Activated B cell treated with CpG ODN at 0.5 μM for 24 hours (primary cell): ENCODE results near the gene HTR4. TPM values are rescaled to one million over a fixed set of nuclear protein-coding genes. Genes with fewer than 3 reads are reported as not detected.

Experiments used
- ATAC-seq: fragments of 200-7000 bp; cut with Tn5 transposase; one replicate; pipeline ENCODE4 v1.10.0; 2021; ENCODE audit warnings: low read depth, mild to moderate bottlenecking, moderate library complexity
- CTCF ChIA-PET: fragments of 350-600 bp; sonication (Branson Sonifier 250); formaldehyde crosslinking; loops from one replicate; lab custom pipeline; 2021; ENCODE audit warnings: antibody characterized with exemption; lab: Charles Lee
- POLR2A ChIA-PET: fragments of 350-600 bp; sonication (Branson Sonifier 250); formaldehyde crosslinking; loops from one replicate; lab custom pipeline; 2021; ENCODE audit warnings: antibody characterized with exemption; lab: Charles Lee
- DNase-seq: peaks from one replicate; pipeline ENCODE4 v3.0.0; 2022
- H3K27ac Mint-ChIP-seq: one replicate; pipeline ENCODE4 v1.8.0; 2020; ENCODE audit warnings: mixed read lengths
- H3K27me3 Mint-ChIP-seq: one replicate; pipeline ENCODE4 v1.8.0; 2021; ENCODE audit warnings: mixed read lengths
- H3K36me3 Mint-ChIP-seq: one replicate; pipeline ENCODE4 v1.8.0; 2021; ENCODE audit warnings: low read depth, mixed read lengths
- H3K4me1 Mint-ChIP-seq: one replicate; pipeline ENCODE4 v1.8.0; 2021; ENCODE audit warnings: mixed read lengths
- H3K4me3 Mint-ChIP-seq: one replicate; pipeline ENCODE4 v1.8.0; 2020; ENCODE audit warnings: mild to moderate bottlenecking, mixed read lengths
- H3K9me3 Mint-ChIP-seq: one replicate; pipeline ENCODE4 v1.8.0; 2020; ENCODE audit warnings: mixed read lengths
- intact Hi-C: fragments of 100-400 bp; cut with micrococcal nuclease; formaldehyde crosslinking; loops from one replicate; pipeline ENCODE4 v1.15.1; 2024
- total RNA-seq: library from RNA; stranded (reverse); gene quantifications from 2 replicates; pipeline ENCODE4 v1.2.3, GENCODE V29; 2022
- TF ChIP-seq, protein P1 (sequence below): fragments of 200-600 bp; IDR thresholded peaks from one replicate; pipeline ENCODE4 v1.8.0; 2022; ENCODE audit warnings: antibody characterized with exemption, mild to moderate bottlenecking

HTR4 gene
- total RNA-seq, 1 donor from 2014 or later = not detected

- Mint-ChIP-seq H3K27ac (no peak overlapping the region), H3K4me1 (no peaks in the 10 kb centered on the region), H3K36me3 (no peaks in the 10 kb centered on the region), H3K27me3 (peaks cover 24% of the 10 kb centered on the region), H3K4me3 (no peak overlapping the region), H3K9me3 (peaks cover 11% of the 10 kb centered on the region)
- DNase-seq = no peak
- ChIA-PET CTCF (no interaction called here), POLR2A (no interaction called here)
- TF ChIP-seq, protein P1, sequence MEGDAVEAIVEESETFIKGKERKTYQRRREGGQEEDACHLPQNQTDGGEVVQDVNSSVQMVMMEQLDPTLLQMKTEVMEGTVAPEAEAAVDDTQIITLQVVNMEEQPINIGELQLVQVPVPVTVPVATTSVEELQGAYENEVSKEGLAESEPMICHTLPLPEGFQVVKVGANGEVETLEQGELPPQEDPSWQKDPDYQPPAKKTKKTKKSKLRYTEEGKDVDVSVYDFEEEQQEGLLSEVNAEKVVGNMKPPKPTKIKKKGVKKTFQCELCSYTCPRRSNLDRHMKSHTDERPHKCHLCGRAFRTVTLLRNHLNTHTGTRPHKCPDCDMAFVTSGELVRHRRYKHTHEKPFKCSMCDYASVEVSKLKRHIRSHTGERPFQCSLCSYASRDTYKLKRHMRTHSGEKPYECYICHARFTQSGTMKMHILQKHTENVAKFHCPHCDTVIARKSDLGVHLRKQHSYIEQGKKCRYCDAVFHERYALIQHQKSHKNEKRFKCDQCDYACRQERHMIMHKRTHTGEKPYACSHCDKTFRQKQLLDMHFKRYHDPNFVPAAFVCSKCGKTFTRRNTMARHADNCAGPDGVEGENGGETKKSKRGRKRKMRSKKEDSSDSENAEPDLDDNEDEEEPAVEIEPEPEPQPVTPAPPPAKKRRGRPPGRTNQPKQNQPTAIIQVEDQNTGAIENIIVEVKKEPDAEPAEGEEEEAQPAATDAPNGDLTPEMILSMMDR = no peak
- no peak for ATAC-seq
- intact Hi-C loops = no loop called here
Observed at GRCh38 chr5:148687427-148687826, 33.1 kb upstream of the HTR4 start.

DNA sequence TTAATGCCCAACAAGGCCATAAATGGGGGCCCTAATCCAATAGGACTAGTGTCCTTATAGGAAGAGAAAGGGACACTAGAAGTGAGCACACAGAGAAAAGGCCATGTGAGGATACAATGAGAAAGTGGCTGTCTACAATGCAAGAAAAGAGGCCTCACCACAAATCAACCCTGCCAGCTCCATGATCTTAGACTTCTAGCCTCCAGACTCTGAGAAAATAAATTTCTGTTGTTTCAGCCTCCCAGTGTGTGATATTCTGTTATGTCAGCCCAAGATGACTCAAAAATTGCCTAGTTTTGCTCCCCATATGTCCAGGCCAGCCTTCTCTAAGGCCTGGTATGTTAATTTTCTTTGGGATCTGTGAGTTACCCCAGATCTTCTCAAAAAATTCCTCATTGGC lies 32.3 kb upstream of the HTR4 start:
- TF ChIP-seq, protein P1 = no peak
- no peaks in the 10 kb centered on the region for H3K4me1 Mint-ChIP-seq
- H3K9me3 Mint-ChIP-seq = peaks cover 11% of the 10 kb centered on the region
- no peak overlapping the region for H3K27ac Mint-ChIP-seq
- no peak for ATAC-seq
- no peak overlapping the region for H3K4me3 Mint-ChIP-seq
- CTCF ChIA-PET = no interaction called here
- intact Hi-C loops = no loop called here
- POLR2A ChIA-PET = no interaction called here
- DNase-seq = no peak
- H3K36me3 Mint-ChIP-seq = no peaks in the 10 kb centered on the region
- H3K27me3 Mint-ChIP-seq = peaks cover 24% of the 10 kb centered on the region

GRCh38 chr5:148685520-148686134 lies 31.3 kb upstream of the HTR4 start:
- ATAC-seq = no peak
- peaks cover 19% of the 10 kb centered on the region for H3K27me3 Mint-ChIP-seq
- H3K4me1 Mint-ChIP-seq = no peaks in the 10 kb centered on the region
- intact Hi-C loops = no loop called here
- no peak overlapping the region for H3K27ac Mint-ChIP-seq
- CTCF ChIA-PET = no interaction called here
- POLR2A ChIA-PET = no interaction called here
- peaks cover 4% of the 10 kb centered on the region for H3K9me3 Mint-ChIP-seq
- DNase-seq = no peak
- TF ChIP-seq, protein P1 = no peak
- no peak overlapping the region for H3K4me3 Mint-ChIP-seq
- no peaks in the 10 kb centered on the region for H3K36me3 Mint-ChIP-seq

GRCh38 chr5:148684528-148684927 lies 30.2 kb upstream of the HTR4 start:
- CTCF ChIA-PET = no interaction called here
- TF ChIP-seq, protein P1 = no peak
- Mint-ChIP-seq H3K27ac (no peak overlapping the region), H3K36me3 (no peaks in the 10 kb centered on the region), H3K4me1 (no peaks in the 10 kb centered on the region), H3K9me3 (peaks cover 4% of the 10 kb centered on the region), H3K27me3 (peaks cover 19% of the 10 kb centered on the region), H3K4me3 (no peak overlapping the region)
- intact Hi-C loops = no loop called here
- DNase-seq (no peak), ATAC-seq (no peak)
- POLR2A ChIA-PET = no interaction called here

- H3K9me3 Mint-ChIP-seq = no peaks in the 10 kb centered on the region
- H3K27me3 Mint-ChIP-seq = peaks cover 18% of the 10 kb centered on the region
- ChIA-PET CTCF (no interaction called here), POLR2A (no interaction called here)
- no peaks in the 10 kb centered on the region for H3K4me1 Mint-ChIP-seq
- no peaks in the 10 kb centered on the region for H3K36me3 Mint-ChIP-seq
- no peak for DNase-seq
- TF ChIP-seq, protein P1 = no peak
- H3K27ac Mint-ChIP-seq = no peak overlapping the region
- intact Hi-C loops = no loop called here
- no peak overlapping the region for H3K4me3 Mint-ChIP-seq
- no peak for ATAC-seq
Observed at GRCh38 chr5:148683651-148684050, 29.3 kb upstream of the HTR4 start.
